Dedifferentiated amniotic fluid mesenchymal stem cell (primary cell): ENCODE measurements around the gene TTC28.
"Not testable (repeated sequence)": the region's sequence is repeated elsewhere in the genome, so short reads cannot be mapped to it uniquely, and the experiment has no call there.

ENCODE experiments used
- DNase-seq: peaks from one replicate; pipeline ENCODE4 v3.0.0-alpha.2; 2016; ENCODE audit errors: extremely low spot score

Gene TTC28

GRCh38 chr22:28488825-28489224 is 190.8 kb downstream of the TTC28 start:
- no peak for DNase-seq

GRCh38 chr22:28484662-28485061 is 195.0 kb downstream of the TTC28 start:
- DNase-seq = no peak

- no peak for DNase-seq
These were observed 197.9 kb downstream of the TTC28 start for GRCh38 chr22:28481725-28482124.

DNA sequence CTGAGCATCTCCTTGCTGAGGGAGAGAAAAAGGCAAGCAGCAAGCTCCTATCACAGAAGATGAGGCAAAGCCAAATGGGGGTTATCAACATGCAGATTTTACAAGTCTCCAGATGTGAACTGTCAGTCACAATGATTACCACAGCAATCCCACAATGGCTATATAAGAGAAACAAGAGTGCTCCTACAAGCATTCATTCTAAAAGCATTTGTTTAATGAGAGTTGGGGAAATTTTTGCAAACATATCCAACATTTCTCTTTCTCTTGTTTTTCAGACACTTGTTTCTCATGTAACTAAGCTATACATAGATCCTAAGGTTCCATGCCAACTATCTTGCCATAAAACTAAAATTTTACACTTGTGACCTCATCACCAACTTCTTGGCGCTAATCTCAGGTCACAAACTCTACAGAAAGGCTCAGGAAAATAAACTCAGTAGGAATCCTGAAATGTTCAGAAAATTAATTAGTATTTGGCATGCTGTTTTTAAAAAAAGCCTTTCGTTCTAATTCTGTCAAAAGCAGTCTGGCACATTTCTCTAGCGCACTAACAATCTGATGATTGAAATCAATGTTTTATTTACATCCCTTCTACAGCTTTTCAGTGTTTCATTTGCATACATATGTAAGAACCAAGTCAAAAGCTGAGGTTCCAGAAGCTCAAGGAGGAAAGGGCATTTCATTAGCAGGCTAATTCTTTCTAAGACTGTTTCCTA is 199.5 kb downstream of the TTC28 start:
- no peak for DNase-seq

GRCh38 chr22:28478564-28478963 is 201.1 kb downstream of the TTC28 start:
- DNase-seq = no peak

DNA sequence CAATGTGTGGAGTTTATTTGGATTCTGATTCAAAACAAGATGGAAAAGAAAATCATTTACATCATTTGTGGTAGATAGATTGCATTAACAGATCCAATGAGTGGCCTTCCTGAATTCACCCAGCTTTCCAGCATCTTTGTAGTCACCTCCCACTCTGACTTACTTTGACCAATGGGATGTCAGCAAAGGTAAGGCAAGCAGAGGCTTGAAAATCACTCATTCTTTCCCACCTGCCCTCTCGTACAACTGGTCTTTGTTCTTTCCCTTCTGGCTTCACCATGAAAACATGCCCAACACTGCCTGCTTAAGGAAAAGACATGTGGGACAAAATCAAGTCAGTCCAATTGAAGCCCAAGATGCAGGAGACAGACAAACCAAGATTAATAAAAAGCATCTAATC is 202.1 kb downstream of the TTC28 start:
- no peak for DNase-seq

DNA sequence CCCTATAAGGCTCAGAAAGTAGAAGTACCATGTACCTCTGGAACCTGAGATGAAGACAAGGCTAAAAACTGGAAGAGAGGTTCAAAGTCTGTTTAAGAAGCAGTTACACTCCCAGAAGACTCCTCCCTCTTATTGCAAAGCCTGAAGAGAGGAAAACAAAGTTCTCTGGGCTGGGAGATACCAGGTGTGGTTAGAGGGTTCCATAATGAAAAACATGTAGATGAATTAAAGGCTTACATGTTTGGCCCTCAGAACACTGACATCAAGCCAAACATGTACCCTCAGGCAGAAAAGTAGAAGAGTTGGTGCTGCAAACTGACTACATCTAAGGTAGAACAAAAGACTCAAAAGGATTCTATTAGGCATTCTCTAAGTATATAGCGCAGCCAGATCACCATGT is 205.3 kb downstream of the TTC28 start:
- no peak for DNase-seq

DNA sequence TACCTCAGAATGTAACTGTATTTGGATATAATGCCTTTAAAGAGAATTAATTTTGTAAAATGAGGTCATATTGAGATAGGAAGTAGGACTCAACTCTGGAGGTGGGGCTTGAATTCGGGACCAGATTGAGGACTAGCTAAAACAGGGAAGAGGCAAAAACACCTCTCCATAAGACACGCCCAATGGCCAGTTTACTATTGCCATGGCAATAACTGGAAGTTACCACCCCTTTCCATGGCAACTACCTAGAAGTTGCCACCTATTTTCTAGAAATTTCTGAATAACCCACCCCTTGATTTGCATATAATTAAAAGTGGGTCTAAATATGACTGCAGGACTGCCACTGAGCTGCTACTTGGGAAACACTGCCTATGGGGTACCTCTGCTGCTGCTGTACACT is 206.4 kb downstream of the TTC28 start:
- no peak for DNase-seq

GRCh38 chr22:28467055-28467454 is 212.6 kb downstream of the TTC28 start:
- DNase-seq = not testable (repeated sequence)

- no peak for DNase-seq
These were observed 213.2 kb downstream of the TTC28 start for GRCh38 chr22:28466399-28466798.

DNA sequence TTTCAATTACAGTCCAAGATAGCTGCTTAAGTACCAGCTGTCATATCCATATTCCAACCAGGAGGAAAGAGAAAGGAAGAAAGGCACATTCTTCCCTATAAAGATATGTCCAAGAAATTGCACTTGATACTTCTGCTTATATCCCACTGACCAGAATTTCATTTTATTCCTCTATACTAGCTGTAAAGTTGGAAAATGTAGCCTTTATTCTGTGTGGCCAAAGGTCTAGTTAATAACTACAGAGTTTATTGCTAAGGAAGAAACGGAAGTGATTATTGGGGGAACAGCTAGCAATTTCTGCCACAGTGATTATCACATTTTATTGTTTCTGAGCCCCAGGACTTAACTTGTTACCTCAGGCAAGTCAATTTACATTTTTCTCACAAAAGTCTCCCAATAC is 213.8 kb downstream of the TTC28 start:
- DNase-seq = no peak

- no peak for DNase-seq
These were observed 215.5 kb downstream of the TTC28 start for GRCh38 chr22:28464127-28464526.

GRCh38 chr22:28463408-28463807 is 216.2 kb downstream of the TTC28 start:
- DNase-seq = not testable (repeated sequence)

DNA sequence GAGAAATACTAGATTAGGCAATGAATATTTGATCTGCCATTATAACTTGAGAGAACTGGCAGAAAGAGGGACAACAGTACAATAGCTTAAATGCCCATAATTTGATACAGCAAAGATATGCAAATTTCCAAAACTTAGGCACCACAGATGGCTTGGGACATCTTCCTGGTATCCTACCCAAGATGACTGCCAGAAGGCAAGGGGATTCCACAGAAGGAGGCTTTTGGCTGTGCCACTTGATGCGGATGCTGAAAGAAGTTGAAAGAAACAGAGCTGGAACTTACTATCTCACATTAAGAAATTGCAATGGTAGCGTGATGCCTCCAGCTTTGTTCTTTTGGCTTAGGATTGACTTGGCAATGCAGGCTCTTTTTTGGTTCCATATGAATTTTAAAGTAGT is 216.7 kb downstream of the TTC28 start:
- DNase-seq = no peak

GRCh38 chr22:28462041-28462440 is 217.6 kb downstream of the TTC28 start:
- no peak for DNase-seq

- DNase-seq = no peak
These were observed 225.1 kb downstream of the TTC28 start for GRCh38 chr22:28454431-28455064.

- DNase-seq = no peak
These were observed 229.5 kb downstream of the TTC28 start for GRCh38 chr22:28450109-28450508.

GRCh38 chr22:28449041-28449440 is 230.6 kb downstream of the TTC28 start:
- no peak for DNase-seq

DNA sequence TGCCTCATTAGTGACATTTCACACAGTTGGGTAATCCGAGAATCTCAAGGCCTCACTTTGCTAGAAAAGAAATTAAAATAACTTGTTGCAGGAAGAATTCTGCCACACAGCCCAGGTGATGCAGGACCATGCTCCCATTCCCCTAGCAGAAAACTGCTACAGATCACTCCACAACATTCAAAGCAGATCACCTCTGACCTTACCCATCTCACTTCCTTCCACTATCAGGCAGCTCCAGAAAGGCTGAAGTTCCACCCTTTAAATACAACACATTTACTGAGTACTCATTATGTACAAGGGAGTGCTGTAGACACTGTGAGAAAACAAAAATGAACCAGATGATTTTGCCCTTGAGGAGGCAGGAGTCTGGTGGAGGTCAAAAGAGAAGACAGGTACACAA is 231.0 kb downstream of the TTC28 start:
- no peak for DNase-seq

- no peak for DNase-seq
These were observed 235.0 kb downstream of the TTC28 start for GRCh38 chr22:28444659-28445058.

GRCh38 chr22:28443526-28443876 is 236.1 kb downstream of the TTC28 start:
- DNase-seq = peak; percentile 76

GRCh38 chr22:28442711-28443525 is 236.7 kb downstream of the TTC28 start:
- no peak for DNase-seq

DNA sequence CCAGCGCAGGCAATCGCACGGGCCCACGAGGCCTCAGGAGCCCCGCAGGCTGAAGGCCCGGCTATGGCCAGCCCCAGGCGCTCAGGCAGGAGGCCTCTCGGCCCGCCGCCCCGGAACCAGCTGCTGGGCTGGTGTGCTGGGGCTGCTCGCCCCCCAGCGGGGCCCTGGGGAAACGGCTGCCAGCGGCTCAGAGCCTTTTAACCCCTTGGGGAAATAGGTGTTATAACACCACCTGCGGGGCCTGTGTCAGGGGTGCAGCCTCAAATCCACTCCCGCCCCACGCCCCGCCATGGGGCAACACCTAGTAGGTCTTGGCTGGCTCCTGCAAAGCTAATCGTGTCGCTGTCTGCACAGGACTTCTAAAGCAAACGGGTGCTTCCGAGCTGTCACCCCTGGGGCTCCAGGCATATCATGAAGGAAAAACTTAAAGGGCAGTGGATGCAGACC is 237.4 kb downstream of the TTC28 start:
- DNase-seq = peak; percentile 62
